ENCODE measurements around the gene SH3TC2. TPM values are rescaled to one million over a fixed set of nuclear protein-coding genes. Genes with fewer than 3 reads are reported as not detected.

SH3TC2 gene
- total RNA-seq, 1 donor from 2014 or later: 0.25 TPM

DNA sequence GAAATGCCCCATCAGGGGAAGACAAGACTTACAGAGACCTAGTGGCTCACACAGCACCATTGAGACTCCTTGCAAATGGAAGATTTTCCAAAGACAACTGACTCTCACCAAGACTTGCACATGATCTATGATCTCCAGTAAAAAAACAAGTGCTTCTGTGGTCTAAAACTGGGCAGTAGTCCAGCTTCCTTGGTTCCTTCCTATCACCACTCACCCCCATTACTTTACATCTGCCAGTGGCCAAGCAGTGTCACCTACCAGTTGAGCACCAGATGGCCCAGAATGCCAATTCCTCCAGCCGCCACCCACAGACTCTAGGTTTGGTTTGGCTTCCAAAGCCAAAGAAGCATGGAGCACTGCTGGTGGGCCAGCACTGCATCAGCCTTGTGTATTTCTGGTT is 47.7 kb downstream of the SH3TC2 start:
- TF ChIP-seq, protein P1, sequence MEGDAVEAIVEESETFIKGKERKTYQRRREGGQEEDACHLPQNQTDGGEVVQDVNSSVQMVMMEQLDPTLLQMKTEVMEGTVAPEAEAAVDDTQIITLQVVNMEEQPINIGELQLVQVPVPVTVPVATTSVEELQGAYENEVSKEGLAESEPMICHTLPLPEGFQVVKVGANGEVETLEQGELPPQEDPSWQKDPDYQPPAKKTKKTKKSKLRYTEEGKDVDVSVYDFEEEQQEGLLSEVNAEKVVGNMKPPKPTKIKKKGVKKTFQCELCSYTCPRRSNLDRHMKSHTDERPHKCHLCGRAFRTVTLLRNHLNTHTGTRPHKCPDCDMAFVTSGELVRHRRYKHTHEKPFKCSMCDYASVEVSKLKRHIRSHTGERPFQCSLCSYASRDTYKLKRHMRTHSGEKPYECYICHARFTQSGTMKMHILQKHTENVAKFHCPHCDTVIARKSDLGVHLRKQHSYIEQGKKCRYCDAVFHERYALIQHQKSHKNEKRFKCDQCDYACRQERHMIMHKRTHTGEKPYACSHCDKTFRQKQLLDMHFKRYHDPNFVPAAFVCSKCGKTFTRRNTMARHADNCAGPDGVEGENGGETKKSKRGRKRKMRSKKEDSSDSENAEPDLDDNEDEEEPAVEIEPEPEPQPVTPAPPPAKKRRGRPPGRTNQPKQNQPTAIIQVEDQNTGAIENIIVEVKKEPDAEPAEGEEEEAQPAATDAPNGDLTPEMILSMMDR (IDR thresholded peaks at IDR 0.05; ENCODE audit: partially characterized antibody, unreplicated experiment): no peak
- DNase-seq: no peak
- no peaks in the 10 kb centered on the region for H3K36me3 Mint-ChIP-seq (ENCODE audit: unreplicated experiment)
- peaks cover 13% of the 10 kb centered on the region for H3K4me1 Mint-ChIP-seq (ENCODE audit: low read depth, unreplicated experiment)
- peaks cover 3% of the 10 kb centered on the region for H3K9me3 Mint-ChIP-seq (ENCODE audit: unreplicated experiment)
- H3K27me3 Mint-ChIP-seq (ENCODE audit: unreplicated experiment): no peaks in the 10 kb centered on the region
- H3K27ac Mint-ChIP-seq (ENCODE audit: unreplicated experiment): no peak overlapping the region
- no peak overlapping the region for H3K4me3 Mint-ChIP-seq (ENCODE audit: unreplicated experiment)

DNA sequence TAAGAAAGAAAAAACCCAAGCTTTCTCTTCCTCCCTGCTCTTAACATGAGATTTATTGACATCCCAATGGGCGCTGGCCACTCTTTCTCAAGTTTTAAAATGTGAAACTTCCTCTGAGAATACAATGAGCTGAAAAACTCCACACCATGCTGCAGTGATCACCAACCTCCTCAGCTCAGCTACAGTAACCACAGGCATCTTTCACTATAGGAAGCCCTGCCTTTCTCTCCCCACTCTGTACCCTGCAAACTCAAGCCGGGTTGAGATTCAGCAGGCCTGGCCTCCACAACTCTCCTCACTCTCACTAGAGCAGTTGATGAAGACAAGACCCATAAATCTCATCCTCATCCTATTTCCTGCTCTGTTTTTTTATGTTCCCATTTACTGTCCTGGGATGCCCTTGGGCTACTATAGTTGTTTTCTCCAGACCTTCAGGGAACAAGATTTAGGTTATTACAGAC is 48.3 kb downstream of the SH3TC2 start:
- DNase-seq: no peak
- no peaks in the 10 kb centered on the region for H3K36me3 Mint-ChIP-seq (ENCODE audit: unreplicated experiment)
- peaks cover 10% of the 10 kb centered on the region for H3K4me1 Mint-ChIP-seq (ENCODE audit: low read depth, unreplicated experiment)

DNA sequence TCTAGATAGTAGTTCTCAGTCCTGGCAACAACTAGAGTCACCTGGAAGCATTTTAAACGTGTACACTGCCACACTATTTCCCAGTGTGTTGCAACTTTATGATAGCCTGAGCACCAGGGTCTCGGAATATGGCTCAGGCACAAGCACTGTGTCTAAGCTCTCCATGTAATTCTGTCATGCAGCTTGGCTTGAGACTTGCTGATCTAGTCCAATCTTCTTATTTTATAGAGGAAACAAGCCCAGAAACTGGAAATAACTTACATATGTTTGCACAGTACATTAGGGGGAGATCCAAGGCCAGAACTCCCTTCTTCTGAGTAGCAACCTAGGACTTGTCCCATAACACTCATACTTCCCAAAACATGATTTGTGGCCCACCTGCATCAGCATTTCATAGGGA is 49.1 kb downstream of the SH3TC2 start:
- H3K36me3 Mint-ChIP-seq (ENCODE audit: unreplicated experiment): no peaks in the 10 kb centered on the region
- no peaks in the 10 kb centered on the region for H3K27me3 Mint-ChIP-seq (ENCODE audit: unreplicated experiment)
- H3K27ac Mint-ChIP-seq (ENCODE audit: unreplicated experiment): no peak overlapping the region
- no peak for DNase-seq
- TF ChIP-seq, protein P1 (IDR thresholded peaks at IDR 0.05; ENCODE audit: partially characterized antibody, unreplicated experiment): no peak
- peaks cover 4% of the 10 kb centered on the region for H3K4me1 Mint-ChIP-seq (ENCODE audit: low read depth, unreplicated experiment)
- peaks cover 3% of the 10 kb centered on the region for H3K9me3 Mint-ChIP-seq (ENCODE audit: unreplicated experiment)
- no peak overlapping the region for H3K4me3 Mint-ChIP-seq (ENCODE audit: unreplicated experiment)

More for the DNA sequence above, 48.3 kb downstream of the SH3TC2 start:
- H3K9me3 Mint-ChIP-seq (ENCODE audit: unreplicated experiment): peaks cover 3% of the 10 kb centered on the region
- H3K4me3 Mint-ChIP-seq (ENCODE audit: unreplicated experiment): no peak overlapping the region
- H3K27ac Mint-ChIP-seq (ENCODE audit: unreplicated experiment): no peak overlapping the region
- TF ChIP-seq, protein P1 (IDR thresholded peaks at IDR 0.05; ENCODE audit: partially characterized antibody, unreplicated experiment): no peak
- H3K27me3 Mint-ChIP-seq (ENCODE audit: unreplicated experiment): no peaks in the 10 kb centered on the region

DNA sequence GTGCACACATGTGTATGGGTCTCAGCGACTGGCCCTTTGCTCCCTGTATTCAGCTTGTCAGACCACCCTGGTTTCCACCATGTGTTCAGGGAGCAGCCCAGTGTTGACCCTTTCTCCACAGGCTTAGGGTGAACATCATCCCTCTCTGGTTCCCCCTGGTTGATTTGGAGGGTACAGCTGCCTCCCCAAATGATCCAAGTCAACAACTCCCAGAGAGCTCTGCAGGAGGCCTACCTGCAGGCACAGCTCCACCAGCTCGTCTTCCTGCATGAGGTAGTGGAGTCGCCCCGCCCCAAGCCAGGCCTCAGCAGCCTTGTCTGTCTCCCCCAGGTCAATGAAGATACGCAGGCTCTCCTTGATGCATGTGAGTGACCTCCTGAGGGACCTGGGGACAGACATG is 50.5 kb downstream of the SH3TC2 start:
- TF ChIP-seq, protein P1 (IDR thresholded peaks at IDR 0.05; ENCODE audit: partially characterized antibody, unreplicated experiment): no peak
- DNase-seq: no peak
- no peaks in the 10 kb centered on the region for H3K4me1 Mint-ChIP-seq (ENCODE audit: low read depth, unreplicated experiment)
- H3K4me3 Mint-ChIP-seq (ENCODE audit: unreplicated experiment): no peak overlapping the region
- H3K36me3 Mint-ChIP-seq (ENCODE audit: unreplicated experiment): no peaks in the 10 kb centered on the region
- peaks cover 3% of the 10 kb centered on the region for H3K9me3 Mint-ChIP-seq (ENCODE audit: unreplicated experiment)
- H3K27me3 Mint-ChIP-seq (ENCODE audit: unreplicated experiment): no peaks in the 10 kb centered on the region
- no peak overlapping the region for H3K27ac Mint-ChIP-seq (ENCODE audit: unreplicated experiment)

DNA sequence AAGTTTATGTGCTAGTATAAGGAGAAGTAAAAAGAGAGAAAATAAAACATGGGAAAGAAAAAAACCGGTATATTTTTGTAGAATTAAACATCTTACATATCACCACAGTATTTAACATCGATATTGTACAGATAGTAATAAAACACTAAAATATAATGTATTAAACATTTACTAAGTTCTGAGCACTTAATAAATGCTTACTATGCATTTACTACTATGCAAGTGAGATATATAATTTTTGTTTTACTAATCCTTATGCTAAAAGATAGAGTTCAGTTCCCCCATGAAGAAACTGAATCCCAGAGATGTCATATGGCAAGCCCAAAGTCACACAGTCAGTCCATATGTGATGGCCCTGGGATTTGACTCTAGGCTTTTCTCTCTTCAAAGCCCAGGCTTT is 51.1 kb downstream of the SH3TC2 start:
- no peaks in the 10 kb centered on the region for H3K27me3 Mint-ChIP-seq (ENCODE audit: unreplicated experiment)

More for the DNA sequence above, 51.1 kb downstream of the SH3TC2 start:
- peaks cover 3% of the 10 kb centered on the region for H3K9me3 Mint-ChIP-seq (ENCODE audit: unreplicated experiment)
- H3K27ac Mint-ChIP-seq (ENCODE audit: unreplicated experiment): no peak overlapping the region
- no peaks in the 10 kb centered on the region for H3K4me1 Mint-ChIP-seq (ENCODE audit: low read depth, unreplicated experiment)
- DNase-seq: no peak
- no peaks in the 10 kb centered on the region for H3K36me3 Mint-ChIP-seq (ENCODE audit: unreplicated experiment)
- H3K4me3 Mint-ChIP-seq (ENCODE audit: unreplicated experiment): no peak overlapping the region
- TF ChIP-seq, protein P1 (IDR thresholded peaks at IDR 0.05; ENCODE audit: partially characterized antibody, unreplicated experiment): no peak

All from glutamatergic neuron (in vitro differentiated cells).